Mesendoderm (in vitro differentiated cells): Measurements from ENCODE around the gene MRRF.

Experiments
- DNase-seq: peaks from one replicate; pipeline ENCODE4 v3.0.0; 2013
- H2AK5ac ChIP-seq: 2 replicates; pipeline ENCODE4 v1.6.1; 2013; ENCODE audit warnings: low read length, inconsistent platforms
- H2BK120ac ChIP-seq: 2 replicates; pipeline ENCODE4 v1.6.1; 2013; ENCODE audit warnings: low read depth, mild to moderate bottlenecking, low read length, moderate library complexity, mixed read lengths
- H2BK15ac ChIP-seq: replicated peaks from 2 replicates; pipeline ENCODE4 v1.6.1; 2013; ENCODE audit warnings: low read depth, mild to moderate bottlenecking, moderate library complexity
- H2BK5ac ChIP-seq: 2 replicates; pipeline ENCODE4 v1.6.1; 2013; ENCODE audit warnings: low read length, inconsistent platforms
- H3K18ac ChIP-seq: 2 replicates; pipeline ENCODE4 v1.6.1; 2013; ENCODE audit warnings: mild to moderate bottlenecking, low read length, mixed read lengths
- H3K23ac ChIP-seq: one replicate; pipeline ENCODE4 v1.6.1; 2013; ENCODE audit warnings: low read length
- H3K27ac ChIP-seq: 2 replicates; pipeline ENCODE4 v1.5.1; 2013; ENCODE audit warnings: low read depth, mild to moderate bottlenecking, inconsistent platforms, low read length, moderate library complexity
- H3K27me3 ChIP-seq: 2 replicates; pipeline ENCODE4 v1.6.1; 2013; ENCODE audit warnings: low read length, control low read depth, mild to moderate bottlenecking, inconsistent platforms; ENCODE audit not compliant: insufficient read depth, poor library complexity
- H3K36me3 ChIP-seq: 2 replicates; pipeline ENCODE4 v1.6.1; 2013; ENCODE audit warnings: low read length, inconsistent platforms; ENCODE audit not compliant: control insufficient read depth, insufficient read depth
- H3K4ac ChIP-seq: one replicate; pipeline ENCODE4 v1.6.1; 2013; ENCODE audit warnings: low read depth, mild to moderate bottlenecking, low read length, moderate library complexity
- H3K4me1 ChIP-seq: 2 replicates; pipeline ENCODE4 v1.6.1; 2013; ENCODE audit warnings: low read depth, low read length, inconsistent platforms; ENCODE audit not compliant: control insufficient read depth
- H3K4me2 ChIP-seq: 2 replicates; pipeline ENCODE4 v1.6.1; 2013; ENCODE audit warnings: low read length
- H3K4me3 ChIP-seq: 2 replicates; pipeline ENCODE4 v1.5.1; 2013; ENCODE audit warnings: mild to moderate bottlenecking, low read length
- H3K56ac ChIP-seq: one replicate; pipeline ENCODE4 v1.6.1; 2013; ENCODE audit warnings: low read length
- H3K79me1 ChIP-seq: 2 replicates; pipeline ENCODE4 v1.6.1; 2013; ENCODE audit warnings: low read length, inconsistent platforms
- H3K79me2 ChIP-seq: 2 replicates; pipeline ENCODE4 v1.6.1; 2013; ENCODE audit warnings: mild to moderate bottlenecking, low read length; ENCODE audit not compliant: control insufficient read depth, insufficient read depth
- H3K9ac ChIP-seq: 2 replicates; pipeline ENCODE4 v1.6.1; 2013; ENCODE audit warnings: low read length, inconsistent platforms
- H4K5ac ChIP-seq: one replicate; pipeline ENCODE4 v1.6.1; 2013; ENCODE audit warnings: low read length
- H4K8ac ChIP-seq: one replicate; pipeline ENCODE4 v1.6.1; 2013; ENCODE audit warnings: low read depth, mild to moderate bottlenecking, control low read depth, low read length, moderate library complexity
- WGBS: extraction: QIAGEN DNeasy Blood & Tissue Kit; methylation state at CpG from one replicate; pipeline ENCODE4 v1.1.7; 2013; ENCODE audit warnings: low lambda C conversion rate, missing lambda C conversion rate; ENCODE audit not compliant: insufficient coverage; ENCODE audit errors: extremely low coverage; 5-methylcytosine and 5-hydroxymethylcytosine counted together

Gene MRRF

GRCh38 chr9:122372856-122373845 is 108.5 kb downstream of the MRRF start:
- no peak overlapping the region for H2BK5ac ChIP-seq
- WGBS: no CpG with 5 or more reads among the region's 19 CpGs
- H3K27me3 ChIP-seq: peaks cover 10% of the 10 kb centered on the region
- H3K27ac ChIP-seq: no peak overlapping the region
- no peak overlapping the region for H4K5ac ChIP-seq
- no peak overlapping the region for H2BK15ac ChIP-seq
- H3K23ac ChIP-seq: no peak overlapping the region
- H3K4me1 ChIP-seq: peaks cover 5% of the 10 kb centered on the region
- H2BK120ac ChIP-seq: no peak overlapping the region
- H3K4ac ChIP-seq: no peak overlapping the region
- H3K9ac ChIP-seq: no peak overlapping the region
- no peak overlapping the region for H3K18ac ChIP-seq
- H3K56ac ChIP-seq: no peak overlapping the region
- no peak for DNase-seq
- no peaks in the 10 kb centered on the region for H3K79me1 ChIP-seq
- H4K8ac ChIP-seq: no peak overlapping the region
- H3K4me3 ChIP-seq: no peak overlapping the region
- H3K79me2 ChIP-seq: no peaks in the 10 kb centered on the region
- no peak overlapping the region for H3K4me2 ChIP-seq
- H3K36me3 ChIP-seq: no peaks in the 10 kb centered on the region
- H2AK5ac ChIP-seq: no peak overlapping the region

GRCh38 chr9:122374885-122375420 is 110.3 kb downstream of the MRRF start:
- peaks cover 10% of the 10 kb centered on the region for H3K27me3 ChIP-seq
- H4K8ac ChIP-seq: no peak overlapping the region
- H3K79me1 ChIP-seq: no peaks in the 10 kb centered on the region
- no peaks in the 10 kb centered on the region for H3K79me2 ChIP-seq
- no peak overlapping the region for H2BK5ac ChIP-seq
- H2BK15ac ChIP-seq: no peak overlapping the region
- no peak overlapping the region for H2BK120ac ChIP-seq
- no peak overlapping the region for H2AK5ac ChIP-seq
- no peak overlapping the region for H3K27ac ChIP-seq
- H3K18ac ChIP-seq: no peak overlapping the region
- H4K5ac ChIP-seq: no peak overlapping the region
- no peaks in the 10 kb centered on the region for H3K36me3 ChIP-seq
- H3K9ac ChIP-seq: peak overlapping the region; percentile 0
- peaks cover 5% of the 10 kb centered on the region for H3K4me1 ChIP-seq
- no peak overlapping the region for H3K4me2 ChIP-seq
- peak; percentile 55 for DNase-seq
- H3K4me3 ChIP-seq: no peak overlapping the region
- no peak overlapping the region for H3K4ac ChIP-seq
- no CpG with 5 or more reads among the region's 14 CpGs for WGBS
- H3K56ac ChIP-seq: peak overlapping the region; percentile 36
- H3K23ac ChIP-seq: no peak overlapping the region

- no peak overlapping the region for H2BK5ac ChIP-seq
- no peak overlapping the region for H3K4me3 ChIP-seq
- H3K79me2 ChIP-seq: no peaks in the 10 kb centered on the region
- H4K8ac ChIP-seq: no peak overlapping the region
- H3K4ac ChIP-seq: no peak overlapping the region
- H3K27ac ChIP-seq: no peak overlapping the region
- H3K23ac ChIP-seq: no peak overlapping the region
- no peaks in the 10 kb centered on the region for H3K27me3 ChIP-seq
- H2BK120ac ChIP-seq: no peak overlapping the region
- no peaks in the 10 kb centered on the region for H3K36me3 ChIP-seq
- no CpG with 5 or more reads among the region's 1 CpG for WGBS
- peaks cover 5% of the 10 kb centered on the region for H3K4me1 ChIP-seq
- no peak overlapping the region for H2AK5ac ChIP-seq
- H3K4me2 ChIP-seq: no peak overlapping the region
- H3K9ac ChIP-seq: no peak overlapping the region
- H2BK15ac ChIP-seq: no peak overlapping the region
- H3K18ac ChIP-seq: no peak overlapping the region
- no peaks in the 10 kb centered on the region for H3K79me1 ChIP-seq
- H3K56ac ChIP-seq: no peak overlapping the region
- H4K5ac ChIP-seq: no peak overlapping the region
- DNase-seq: no peak
Observed at GRCh38 chr9:122376796-122377195, 112.1 kb downstream of the MRRF start.

- H3K56ac ChIP-seq: no peak overlapping the region
- H2BK5ac ChIP-seq: no peak overlapping the region
- H3K18ac ChIP-seq: no peak overlapping the region
- no peak overlapping the region for H3K4me3 ChIP-seq
- no peak overlapping the region for H3K4me2 ChIP-seq
- H3K36me3 ChIP-seq: no peaks in the 10 kb centered on the region
- H4K8ac ChIP-seq: no peak overlapping the region
- H3K27me3 ChIP-seq: no peaks in the 10 kb centered on the region
- H3K79me2 ChIP-seq: no peaks in the 10 kb centered on the region
- H3K27ac ChIP-seq: no peak overlapping the region
- H3K9ac ChIP-seq: no peak overlapping the region
- H4K5ac ChIP-seq: no peak overlapping the region
- DNase-seq: peak; percentile 43
- no peak overlapping the region for H3K4ac ChIP-seq
- no peaks in the 10 kb centered on the region for H3K79me1 ChIP-seq
- H2BK15ac ChIP-seq: no peak overlapping the region
- WGBS: no CpG with 5 or more reads among the region's 24 CpGs
- H2BK120ac ChIP-seq: no peak overlapping the region
- H2AK5ac ChIP-seq: no peak overlapping the region
- peaks cover 5% of the 10 kb centered on the region for H3K4me1 ChIP-seq
- no peak overlapping the region for H3K23ac ChIP-seq
Observed at GRCh38 chr9:122377241-122378164, 112.8 kb downstream of the MRRF start.

- H3K18ac ChIP-seq: no peak overlapping the region
- H2BK5ac ChIP-seq: no peak overlapping the region
- H3K27ac ChIP-seq: no peak overlapping the region
- no peak overlapping the region for H3K4me2 ChIP-seq
- H3K9ac ChIP-seq: no peak overlapping the region
- H4K5ac ChIP-seq: no peak overlapping the region
- no peak overlapping the region for H3K56ac ChIP-seq
- H2BK120ac ChIP-seq: no peak overlapping the region
- H3K79me1 ChIP-seq: no peaks in the 10 kb centered on the region
- H3K4me1 ChIP-seq: peaks cover 5% of the 10 kb centered on the region
- no peaks in the 10 kb centered on the region for H3K27me3 ChIP-seq
- H3K36me3 ChIP-seq: no peaks in the 10 kb centered on the region
- no peak overlapping the region for H2BK15ac ChIP-seq
- H3K4me3 ChIP-seq: no peak overlapping the region
- H3K79me2 ChIP-seq: no peaks in the 10 kb centered on the region
- no peak for DNase-seq
- WGBS: no CpG with 5 or more reads among the region's 8 CpGs
- H2AK5ac ChIP-seq: no peak overlapping the region
- H3K23ac ChIP-seq: no peak overlapping the region
- H4K8ac ChIP-seq: no peak overlapping the region
- no peak overlapping the region for H3K4ac ChIP-seq
Observed at GRCh38 chr9:122378236-122378635, 113.6 kb downstream of the MRRF start.
